Measurements from ENCODE around the gene TUFT1.

DNA sequence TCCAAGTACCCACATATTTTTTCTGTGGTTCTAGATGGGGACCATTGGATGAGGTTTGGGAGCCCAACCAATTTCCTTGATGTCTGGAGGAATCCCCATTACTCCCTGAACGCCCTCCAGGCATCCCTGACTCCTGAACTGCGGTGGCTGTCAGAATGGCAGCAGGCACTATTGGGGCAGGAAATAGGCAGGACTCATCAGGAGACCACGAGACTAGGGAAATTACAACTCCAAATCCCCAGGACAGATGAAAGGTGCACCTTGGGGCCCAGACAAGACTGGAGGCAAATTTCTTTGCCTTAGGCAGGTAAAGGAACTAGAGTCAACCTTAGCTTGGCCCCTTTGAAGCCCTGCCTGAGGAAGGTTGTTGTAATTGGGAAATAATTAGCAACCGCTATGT, 27.8 kb upstream of the TUFT1 start:
- TF ChIP-seq, protein P1, sequence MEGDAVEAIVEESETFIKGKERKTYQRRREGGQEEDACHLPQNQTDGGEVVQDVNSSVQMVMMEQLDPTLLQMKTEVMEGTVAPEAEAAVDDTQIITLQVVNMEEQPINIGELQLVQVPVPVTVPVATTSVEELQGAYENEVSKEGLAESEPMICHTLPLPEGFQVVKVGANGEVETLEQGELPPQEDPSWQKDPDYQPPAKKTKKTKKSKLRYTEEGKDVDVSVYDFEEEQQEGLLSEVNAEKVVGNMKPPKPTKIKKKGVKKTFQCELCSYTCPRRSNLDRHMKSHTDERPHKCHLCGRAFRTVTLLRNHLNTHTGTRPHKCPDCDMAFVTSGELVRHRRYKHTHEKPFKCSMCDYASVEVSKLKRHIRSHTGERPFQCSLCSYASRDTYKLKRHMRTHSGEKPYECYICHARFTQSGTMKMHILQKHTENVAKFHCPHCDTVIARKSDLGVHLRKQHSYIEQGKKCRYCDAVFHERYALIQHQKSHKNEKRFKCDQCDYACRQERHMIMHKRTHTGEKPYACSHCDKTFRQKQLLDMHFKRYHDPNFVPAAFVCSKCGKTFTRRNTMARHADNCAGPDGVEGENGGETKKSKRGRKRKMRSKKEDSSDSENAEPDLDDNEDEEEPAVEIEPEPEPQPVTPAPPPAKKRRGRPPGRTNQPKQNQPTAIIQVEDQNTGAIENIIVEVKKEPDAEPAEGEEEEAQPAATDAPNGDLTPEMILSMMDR (IDR thresholded peaks at IDR 0.05) = no peak
- no peak for TF ChIP-seq POLR2A (IDR thresholded peaks at IDR 0.05)

All from vagina (tissue), 2 donors.